Ishikawa (cell line): ENCODE measurements around the gene VCAN.

ENCODE experiments used
- CEBPB ChIP-seq: IDR thresholded peaks from 2 replicates; pipeline ENCODE4 v1.6.1; 2012
- CREB1 ChIP-seq: IDR thresholded peaks from 2 replicates; pipeline ENCODE4 v1.6.1; 2012; ENCODE audit warnings: low read depth
- EGR1 ChIP-seq: IDR thresholded peaks from 2 replicates; pipeline ENCODE4 v1.6.1; 2012
- EP300 ChIP-seq: IDR thresholded peaks from 2 replicates; pipeline ENCODE4 v1.6.1; 2012; ENCODE audit warnings: borderline replicate concordance
- FOXM1 ChIP-seq: IDR thresholded peaks from 2 replicates; pipeline ENCODE4 v1.6.1; 2012; ENCODE audit warnings: low read depth, borderline replicate concordance
- NFIC ChIP-seq: IDR thresholded peaks from 2 replicates; pipeline ENCODE4 v1.6.1; 2012
- RAD21 ChIP-seq: IDR thresholded peaks from 2 replicates; pipeline ENCODE4 v1.6.1; 2012; ENCODE audit warnings: low read depth
- TAF1 ChIP-seq: IDR thresholded peaks from 2 replicates; pipeline ENCODE4 v1.6.1; 2012; ENCODE audit warnings: low read depth, mild to moderate bottlenecking
- TCF12 ChIP-seq: IDR thresholded peaks from 2 replicates; pipeline ENCODE4 v1.6.1; 2012; ENCODE audit warnings: low read depth
- TEAD4 ChIP-seq: IDR thresholded peaks from 2 replicates; pipeline ENCODE4 v1.6.1; 2012
- YY1 ChIP-seq: IDR thresholded peaks from 2 replicates; pipeline ENCODE4 v1.6.1; 2012; ENCODE audit warnings: low read depth
- ZBTB7A ChIP-seq: IDR thresholded peaks from 2 replicates; pipeline ENCODE4 v1.6.1; 2012; ENCODE audit warnings: low read depth
- TF ChIP-seq, protein P1 (sequence below): IDR thresholded peaks from 2 replicates; pipeline ENCODE4 v1.6.1; 2012
- TF ChIP-seq, protein P2 (sequence below): IDR thresholded peaks from 2 replicates; pipeline ENCODE4 v1.6.1; 2012
- TF ChIP-seq, protein P3 (sequence below): IDR thresholded peaks from 2 replicates; pipeline ENCODE4 v1.6.1; 2012; ENCODE audit warnings: low read depth, mild to moderate bottlenecking

VCAN gene

DNA sequence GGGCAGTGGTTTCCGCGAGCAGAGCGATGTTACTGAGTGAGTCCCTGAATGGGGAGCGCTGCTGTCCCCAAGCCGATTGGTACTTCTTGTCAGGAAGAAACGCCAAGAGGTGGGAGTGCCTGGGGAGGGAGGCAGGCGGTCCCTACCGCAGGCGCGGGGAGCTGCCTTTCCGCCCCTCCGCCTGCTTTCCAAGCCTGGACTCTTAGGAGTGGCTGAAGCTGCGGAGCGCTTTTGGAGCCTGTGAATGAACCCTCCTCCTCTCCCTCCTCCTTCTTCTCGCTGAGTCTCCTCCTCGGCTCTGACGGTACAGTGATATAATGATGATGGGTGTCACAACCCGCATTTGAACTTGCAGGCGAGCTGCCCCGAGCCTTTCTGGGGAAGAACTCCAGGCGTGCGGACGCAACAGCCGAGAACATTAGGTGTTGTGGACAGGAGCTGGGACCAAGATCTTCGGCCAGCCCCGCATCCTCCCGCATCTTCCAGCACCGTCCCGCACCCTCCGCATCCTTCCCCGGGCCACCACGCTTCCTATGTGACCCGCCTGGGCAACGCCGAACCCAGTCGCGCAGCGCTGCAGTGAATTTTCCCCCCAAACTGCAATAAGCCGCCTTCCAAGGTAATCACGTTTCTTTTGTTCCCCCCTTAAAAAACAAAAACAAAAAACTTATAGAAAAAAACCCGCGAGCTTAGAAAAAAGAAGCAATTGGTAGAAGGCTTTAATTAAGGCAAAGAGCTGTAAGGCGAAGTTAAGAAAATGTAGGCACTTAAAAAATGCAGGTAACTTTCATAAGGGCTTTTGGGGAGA, at the start of gene VCAN:
TSS of gene VCAN (plus strand) at position 340 of the 808 bp plus-strand sequence. CDS start 11,775 bp downstream, outside the sequence.
- TF ChIP-seq NFIC, result no peak
- TF ChIP-seq, protein P1, sequence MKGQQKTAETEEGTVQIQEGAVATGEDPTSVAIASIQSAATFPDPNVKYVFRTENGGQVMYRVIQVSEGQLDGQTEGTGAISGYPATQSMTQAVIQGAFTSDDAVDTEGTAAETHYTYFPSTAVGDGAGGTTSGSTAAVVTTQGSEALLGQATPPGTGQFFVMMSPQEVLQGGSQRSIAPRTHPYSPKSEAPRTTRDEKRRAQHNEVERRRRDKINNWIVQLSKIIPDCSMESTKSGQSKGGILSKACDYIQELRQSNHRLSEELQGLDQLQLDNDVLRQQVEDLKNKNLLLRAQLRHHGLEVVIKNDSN, result no peak
- TF ChIP-seq, protein P2, sequence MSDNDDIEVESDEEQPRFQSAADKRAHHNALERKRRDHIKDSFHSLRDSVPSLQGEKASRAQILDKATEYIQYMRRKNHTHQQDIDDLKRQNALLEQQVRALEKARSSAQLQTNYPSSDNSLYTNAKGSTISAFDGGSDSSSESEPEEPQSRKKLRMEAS, result no peak
- no peak for TF ChIP-seq TCF12
- TF ChIP-seq TEAD4, result no peak
- no peak for TF ChIP-seq EGR1
- no peak for TF ChIP-seq FOXM1
- no peak for TF ChIP-seq ZBTB7A
- TF ChIP-seq CREB1, result no peak
- TF ChIP-seq TAF1, result no peak
- TF ChIP-seq YY1, result no peak
- TF ChIP-seq, protein P3, sequence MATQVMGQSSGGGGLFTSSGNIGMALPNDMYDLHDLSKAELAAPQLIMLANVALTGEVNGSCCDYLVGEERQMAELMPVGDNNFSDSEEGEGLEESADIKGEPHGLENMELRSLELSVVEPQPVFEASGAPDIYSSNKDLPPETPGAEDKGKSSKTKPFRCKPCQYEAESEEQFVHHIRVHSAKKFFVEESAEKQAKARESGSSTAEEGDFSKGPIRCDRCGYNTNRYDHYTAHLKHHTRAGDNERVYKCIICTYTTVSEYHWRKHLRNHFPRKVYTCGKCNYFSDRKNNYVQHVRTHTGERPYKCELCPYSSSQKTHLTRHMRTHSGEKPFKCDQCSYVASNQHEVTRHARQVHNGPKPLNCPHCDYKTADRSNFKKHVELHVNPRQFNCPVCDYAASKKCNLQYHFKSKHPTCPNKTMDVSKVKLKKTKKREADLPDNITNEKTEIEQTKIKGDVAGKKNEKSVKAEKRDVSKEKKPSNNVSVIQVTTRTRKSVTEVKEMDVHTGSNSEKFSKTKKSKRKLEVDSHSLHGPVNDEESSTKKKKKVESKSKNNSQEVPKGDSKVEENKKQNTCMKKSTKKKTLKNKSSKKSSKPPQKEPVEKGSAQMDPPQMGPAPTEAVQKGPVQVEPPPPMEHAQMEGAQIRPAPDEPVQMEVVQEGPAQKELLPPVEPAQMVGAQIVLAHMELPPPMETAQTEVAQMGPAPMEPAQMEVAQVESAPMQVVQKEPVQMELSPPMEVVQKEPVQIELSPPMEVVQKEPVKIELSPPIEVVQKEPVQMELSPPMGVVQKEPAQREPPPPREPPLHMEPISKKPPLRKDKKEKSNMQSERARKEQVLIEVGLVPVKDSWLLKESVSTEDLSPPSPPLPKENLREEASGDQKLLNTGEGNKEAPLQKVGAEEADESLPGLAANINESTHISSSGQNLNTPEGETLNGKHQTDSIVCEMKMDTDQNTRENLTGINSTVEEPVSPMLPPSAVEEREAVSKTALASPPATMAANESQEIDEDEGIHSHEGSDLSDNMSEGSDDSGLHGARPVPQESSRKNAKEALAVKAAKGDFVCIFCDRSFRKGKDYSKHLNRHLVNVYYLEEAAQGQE, result no peak
- no peak for TF ChIP-seq RAD21

DNA sequence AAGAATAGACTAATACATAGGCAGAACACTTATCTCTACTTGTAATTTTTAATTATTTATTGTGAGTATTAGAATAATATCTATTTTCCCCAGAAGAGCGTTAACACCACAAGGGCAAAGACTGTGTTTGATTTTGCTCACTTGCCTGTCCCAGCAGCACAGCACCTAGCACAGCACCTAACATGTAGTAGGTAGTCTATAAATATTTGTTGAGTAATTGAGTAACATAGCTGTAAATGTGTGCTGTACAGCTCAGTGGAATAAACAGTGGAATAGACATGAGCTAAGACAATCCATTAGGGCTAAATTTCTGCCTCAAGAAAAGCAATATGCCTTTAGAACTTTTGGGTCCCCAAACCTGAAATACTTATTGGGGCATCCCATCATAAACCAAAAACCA, 49.3 kb upstream of the VCAN start:
- no peak for TF ChIP-seq CREB1
- no peak for TF ChIP-seq ZBTB7A
- no peak for TF ChIP-seq NFIC
- no peak for TF ChIP-seq TAF1
- TF ChIP-seq RAD21, result no peak
- no peak for TF ChIP-seq TEAD4
- no peak for TF ChIP-seq EP300
- TF ChIP-seq EGR1, result no peak
- TF ChIP-seq FOXM1, result no peak
- TF ChIP-seq, protein P3, result no peak

DNA sequence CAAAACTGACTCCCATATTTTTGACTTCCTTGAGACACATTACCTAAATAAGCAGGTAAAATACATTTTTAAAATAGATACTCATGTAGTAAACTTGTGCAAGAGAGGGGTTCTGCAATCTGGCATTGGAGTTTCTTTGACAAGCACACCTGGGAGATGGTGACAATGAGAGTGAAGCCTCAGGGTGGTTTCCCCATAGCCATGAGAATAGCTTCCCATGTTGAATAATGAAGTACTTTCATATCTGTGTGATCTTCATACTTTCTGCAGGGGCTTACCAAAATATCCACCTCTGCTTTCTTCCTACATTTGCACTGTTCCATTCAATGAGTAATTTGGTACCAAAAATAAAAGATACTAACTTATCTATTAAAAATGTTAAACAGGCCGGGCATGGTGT, 44.7 kb upstream of the VCAN start:
- TF ChIP-seq EP300, result no peak
- TF ChIP-seq TAF1, result no peak
- TF ChIP-seq CREB1, result no peak
- TF ChIP-seq, protein P3, result no peak
- TF ChIP-seq FOXM1, result no peak
- no peak for TF ChIP-seq ZBTB7A
- TF ChIP-seq TEAD4, result no peak
- no peak for TF ChIP-seq YY1
- TF ChIP-seq EGR1, result no peak
- no peak for TF ChIP-seq CEBPB
- no peak for TF ChIP-seq RAD21
- TF ChIP-seq, protein P1, result no peak
- TF ChIP-seq, protein P2, result no peak
- TF ChIP-seq NFIC, result no peak
- TF ChIP-seq TCF12, result no peak

DNA sequence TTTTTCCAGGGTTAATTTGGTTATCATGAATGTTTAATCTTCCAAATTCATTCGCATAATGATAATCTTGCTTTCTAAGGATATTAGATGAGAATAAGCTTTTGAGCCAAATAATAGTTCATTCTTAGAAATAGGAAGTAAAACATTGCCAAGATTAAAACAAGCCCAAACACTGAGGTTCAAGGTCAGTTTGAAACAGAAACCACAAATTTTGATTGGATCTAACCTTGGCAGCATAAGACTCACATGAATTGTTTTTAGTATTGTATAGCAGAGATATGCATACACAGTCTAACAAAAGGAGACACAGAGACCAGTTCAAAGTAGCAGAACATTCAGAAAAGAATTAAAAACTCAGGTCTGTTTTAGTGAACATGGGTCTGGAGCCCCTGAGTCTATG, 43.4 kb upstream of the VCAN start:
- TF ChIP-seq, protein P3, result no peak
- TF ChIP-seq CREB1, result no peak
